Cardiac muscle cell (in vitro differentiated cells and primary cell): ENCODE results near the gene CEMIP2. TPM values are rescaled to one million over a fixed set of nuclear protein-coding genes. Genes with fewer than 3 reads are reported as not detected.
A peak's percentile ranks its signal among the peaks of the same experiment; 100 is the strongest.

Source experiments
- DNase-seq, 2 donors: peaks; one replicate each; pipeline versions ENCODE4 v3.0.0 to v3.0.0-alpha.2; 2010 to 2017; ENCODE audit warnings: low read depth in 1 of 2, low spot score in 1 of 2
- H3K27ac ChIP-seq: fragments of 200-600 bp; sonication (generic); 2 replicates; pipeline ENCODE4 v1.5.1; 2016
- H3K27me3 ChIP-seq: fragments of 200-600 bp; sonication (generic); 2 replicates; pipeline ENCODE4 v1.6.0; 2016; ENCODE audit warnings: control low read depth
- H3K36me3 ChIP-seq: fragments of 200-600 bp; sonication (generic); 2 replicates; pipeline ENCODE4 v1.5.1; 2016; ENCODE audit warnings: control low read depth
- H3K4me1 ChIP-seq: fragments of 200-600 bp; sonication (generic); 2 replicates; pipeline ENCODE4 v1.8.1; 2017; ENCODE audit warnings: low read depth, mild to moderate bottlenecking, mixed run types
- H3K4me3 ChIP-seq: fragments of 200-600 bp; sonication (generic); 2 replicates; pipeline ENCODE4 v1.5.1; 2016; ENCODE audit warnings: mild to moderate bottlenecking
- H3K9me3 ChIP-seq: fragments of 200-600 bp; sonication (generic); 2 replicates; pipeline ENCODE4 v1.5.1; 2017; ENCODE audit warnings: low read depth, mild to moderate bottlenecking, control low read depth
- polyA plus RNA-seq: library from polyadenylated mRNA; unstranded; fragments of >200 nt; fragmentation: Nextera tagmentation; extraction: Ambion mirVana; gene quantifications from 2 replicates; pipeline ENCODE4 v1.2.1, GENCODE V29; 2016
- total RNA-seq: library from RNA; depleted of rRNA; stranded (reverse); fragments of >200 nt; gene quantifications from 2 replicates; pipeline ENCODE4 v1.2.3, GENCODE V29; 2016
- TF ChIP-seq, protein P1 (sequence below): IDR thresholded peaks from 2 replicates; pipeline ENCODE4 v1.5.1; 2012; ENCODE audit warnings: low read depth, mild to moderate bottlenecking, low read length

CEMIP2 gene
- total and polyA plus RNA-seq, 2 experiments from 2014 or later: 15.9 to 16.5 TPM

DNA sequence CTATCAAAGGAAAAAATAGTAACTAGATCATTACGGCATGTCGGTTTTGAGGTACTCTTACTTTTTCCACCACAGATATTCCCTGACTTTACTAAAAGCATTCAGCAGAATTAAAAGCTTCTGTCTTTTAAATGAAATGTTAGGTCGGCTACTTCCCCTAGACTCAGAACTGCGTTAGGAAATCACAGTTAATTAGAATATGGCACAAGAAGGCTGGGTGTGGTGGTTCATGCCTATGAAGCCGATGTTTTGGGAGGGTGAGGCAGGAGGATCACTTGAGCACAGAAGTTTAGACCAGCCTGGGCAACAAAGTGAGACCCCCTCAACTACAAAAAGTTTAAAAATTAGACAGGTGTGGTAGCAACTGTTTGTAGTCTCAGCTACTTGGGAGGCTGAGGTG, 24.4 kb downstream of the CEMIP2 start:
- Histone ChIP-seq H3K27ac (no peak overlapping the region), H3K4me1 (peaks cover 10% of the 10 kb centered on the region), H3K9me3 (no peaks in the 10 kb centered on the region), H3K4me3 (no peak overlapping the region), H3K27me3 (no peaks in the 10 kb centered on the region), H3K36me3 (no peaks in the 10 kb centered on the region)
- TF ChIP-seq, protein P1, sequence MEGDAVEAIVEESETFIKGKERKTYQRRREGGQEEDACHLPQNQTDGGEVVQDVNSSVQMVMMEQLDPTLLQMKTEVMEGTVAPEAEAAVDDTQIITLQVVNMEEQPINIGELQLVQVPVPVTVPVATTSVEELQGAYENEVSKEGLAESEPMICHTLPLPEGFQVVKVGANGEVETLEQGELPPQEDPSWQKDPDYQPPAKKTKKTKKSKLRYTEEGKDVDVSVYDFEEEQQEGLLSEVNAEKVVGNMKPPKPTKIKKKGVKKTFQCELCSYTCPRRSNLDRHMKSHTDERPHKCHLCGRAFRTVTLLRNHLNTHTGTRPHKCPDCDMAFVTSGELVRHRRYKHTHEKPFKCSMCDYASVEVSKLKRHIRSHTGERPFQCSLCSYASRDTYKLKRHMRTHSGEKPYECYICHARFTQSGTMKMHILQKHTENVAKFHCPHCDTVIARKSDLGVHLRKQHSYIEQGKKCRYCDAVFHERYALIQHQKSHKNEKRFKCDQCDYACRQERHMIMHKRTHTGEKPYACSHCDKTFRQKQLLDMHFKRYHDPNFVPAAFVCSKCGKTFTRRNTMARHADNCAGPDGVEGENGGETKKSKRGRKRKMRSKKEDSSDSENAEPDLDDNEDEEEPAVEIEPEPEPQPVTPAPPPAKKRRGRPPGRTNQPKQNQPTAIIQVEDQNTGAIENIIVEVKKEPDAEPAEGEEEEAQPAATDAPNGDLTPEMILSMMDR: no peak
- no peak for DNase-seq

DNA sequence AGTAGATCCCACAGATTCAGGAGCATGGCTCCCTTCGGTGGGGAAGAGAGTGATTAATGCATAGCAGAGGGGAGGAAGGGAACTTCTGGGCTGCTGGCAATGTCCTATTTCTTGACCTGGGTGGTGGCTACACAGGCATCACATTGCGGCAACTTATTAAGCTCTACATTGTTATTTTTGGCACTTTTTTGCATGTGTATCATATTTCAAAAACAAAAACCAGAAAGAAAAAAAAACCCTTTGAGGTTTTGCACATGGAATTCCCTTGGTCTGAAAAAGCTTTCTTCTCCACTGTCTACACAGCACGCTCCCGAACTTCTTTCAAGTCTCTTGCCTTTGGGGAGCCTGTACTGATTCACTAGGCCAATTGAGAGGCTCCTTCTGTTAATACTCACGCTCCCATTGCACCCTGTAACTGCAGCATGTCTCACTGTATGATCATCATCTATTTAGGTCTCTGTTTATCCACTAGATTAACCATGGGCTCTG, 25.1 kb downstream of the CEMIP2 start:
- Histone ChIP-seq H3K4me3 (no peak overlapping the region), H3K36me3 (no peaks in the 10 kb centered on the region), H3K27me3 (no peaks in the 10 kb centered on the region), H3K4me1 (peaks cover 10% of the 10 kb centered on the region), H3K9me3 (no peaks in the 10 kb centered on the region), H3K27ac (no peak overlapping the region)
- TF ChIP-seq, protein P1: no peak
- peak in 1 of 2 donors; percentile 77 for DNase-seq

DNA sequence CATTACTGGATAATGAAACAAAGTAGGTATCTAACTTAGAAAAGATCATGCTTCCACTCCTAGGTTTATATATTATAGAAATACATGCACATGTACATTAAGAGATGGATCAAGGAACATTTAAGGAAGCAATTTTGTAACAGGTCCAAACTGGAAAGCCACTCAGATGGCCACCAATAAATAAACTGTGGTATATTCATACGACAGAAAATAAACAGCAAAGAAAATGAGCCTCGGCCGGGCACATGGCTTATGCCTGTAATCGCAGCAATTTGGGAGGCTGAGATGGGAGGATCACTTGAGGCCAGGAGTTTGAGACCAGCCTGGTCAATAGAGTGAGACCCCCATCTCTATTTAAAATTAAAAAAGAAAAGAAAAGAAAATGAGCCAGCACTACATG, 25.6 kb downstream of the CEMIP2 start:
- no peak overlapping the region for H3K4me3 ChIP-seq
- H3K27ac ChIP-seq: no peak overlapping the region
- H3K9me3 ChIP-seq: no peaks in the 10 kb centered on the region
- H3K27me3 ChIP-seq: no peaks in the 10 kb centered on the region
- TF ChIP-seq, protein P1: no peak
- no peaks in the 10 kb centered on the region for H3K36me3 ChIP-seq
- no peak for DNase-seq
- H3K4me1 ChIP-seq: peaks cover 10% of the 10 kb centered on the region

DNA sequence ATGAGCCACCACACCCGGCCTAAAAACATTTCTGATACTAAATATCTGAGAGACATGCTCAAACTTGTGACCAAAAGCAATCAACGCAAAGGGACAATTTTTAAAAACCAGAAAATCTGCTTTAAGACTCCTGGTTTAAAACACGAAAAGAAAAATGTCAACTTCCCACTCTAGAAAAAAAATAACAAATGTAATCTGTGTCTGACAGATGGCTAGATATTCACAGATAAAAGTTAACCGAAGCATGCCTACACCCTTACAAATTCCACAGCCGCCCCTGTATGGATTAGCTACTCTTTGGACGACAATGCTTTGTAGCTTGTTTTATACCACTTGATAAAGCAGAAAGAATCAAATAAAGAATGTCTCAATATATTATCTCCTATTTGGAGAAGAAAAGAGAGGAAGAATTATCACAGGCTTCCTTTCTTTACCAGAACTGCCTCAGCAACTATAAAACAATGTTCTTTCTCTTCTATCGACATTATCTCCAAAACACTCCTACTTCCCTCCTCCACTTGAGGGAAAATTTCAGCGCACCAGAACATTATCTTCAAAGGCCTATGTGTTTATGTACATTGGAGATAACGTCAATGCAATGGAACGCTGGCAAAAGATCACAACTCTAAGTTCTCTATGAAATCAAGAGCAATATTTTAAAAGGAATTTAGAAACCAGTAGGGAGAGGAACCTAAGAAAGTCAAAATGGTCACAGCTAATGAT, 26.2 kb downstream of the CEMIP2 start:
- peak in 1 of 2 donors; percentile 92 for DNase-seq
- no peaks in the 10 kb centered on the region for H3K36me3 ChIP-seq
- H3K27me3 ChIP-seq: no peaks in the 10 kb centered on the region
- TF ChIP-seq, protein P1: no peak
- H3K4me1 ChIP-seq: peaks cover 10% of the 10 kb centered on the region
- H3K4me3 ChIP-seq: no peak overlapping the region
- H3K27ac ChIP-seq: peak overlapping the region; percentile 57
- H3K9me3 ChIP-seq: no peaks in the 10 kb centered on the region

DNA sequence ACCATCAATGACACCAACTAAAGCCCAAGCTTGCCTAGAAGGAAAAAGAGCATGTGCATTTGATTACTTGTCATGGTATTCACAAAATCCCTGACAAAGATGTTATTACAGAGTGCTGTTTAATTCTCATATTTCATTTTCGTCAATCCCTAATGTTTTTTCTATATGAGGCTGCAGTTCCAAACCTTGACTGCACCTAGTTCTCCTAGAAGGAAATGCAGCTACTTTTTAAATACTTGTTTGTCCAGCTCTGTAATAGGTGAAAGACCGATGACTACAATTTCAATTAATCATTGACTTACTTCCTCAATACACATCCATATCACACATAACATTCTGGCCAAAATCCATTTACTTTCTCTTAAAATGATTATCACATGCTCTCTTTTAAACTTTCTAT, 28.1 kb downstream of the CEMIP2 start:
- peaks cover 10% of the 10 kb centered on the region for H3K4me1 ChIP-seq
- TF ChIP-seq, protein P1: no peak
- H3K4me3 ChIP-seq: no peak overlapping the region
- H3K27me3 ChIP-seq: no peaks in the 10 kb centered on the region
- DNase-seq: no peak
- no peaks in the 10 kb centered on the region for H3K36me3 ChIP-seq
- H3K9me3 ChIP-seq: no peaks in the 10 kb centered on the region
- H3K27ac ChIP-seq: no peak overlapping the region
